GM12874 (cell line): ENCODE measurements around the gene DENND2D.

ENCODE experiments used
- TF ChIP-seq, protein P1 (sequence below): IDR thresholded peaks from 2 replicates; pipeline ENCODE4 v1.5.1; 2011; ENCODE audit warnings: low read depth, mild to moderate bottlenecking, control low read depth, low read length, moderate library complexity; ENCODE audit not compliant: insufficient read depth

DENND2D gene

DNA sequence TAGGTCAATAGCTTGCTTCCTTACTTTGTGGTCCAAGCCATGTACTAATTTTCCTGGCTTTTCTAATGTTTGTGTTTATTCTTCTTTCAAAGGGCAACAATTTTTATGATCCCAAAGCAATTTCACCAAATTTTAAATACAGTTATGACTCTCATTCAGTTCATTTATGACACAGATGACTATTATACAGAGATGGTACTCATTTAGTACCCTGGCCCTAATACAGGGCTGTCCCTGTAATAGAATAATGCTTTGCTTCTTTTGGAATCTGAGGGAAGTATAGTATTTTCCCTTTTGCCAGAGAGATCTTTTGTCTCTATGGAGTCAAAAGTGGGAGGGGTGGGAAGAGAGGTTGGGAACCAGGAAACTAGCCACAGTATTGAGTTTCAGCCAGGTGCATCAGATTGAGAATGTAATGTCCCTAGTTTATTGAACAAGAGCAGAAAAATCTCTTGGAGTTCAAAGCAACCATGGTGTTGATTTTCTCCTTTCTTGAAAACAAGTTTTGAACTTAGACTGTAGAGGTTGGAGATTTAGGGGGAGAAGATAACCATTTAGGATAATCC lies 20.4 kb downstream of the DENND2D start:
- TF ChIP-seq, protein P1, sequence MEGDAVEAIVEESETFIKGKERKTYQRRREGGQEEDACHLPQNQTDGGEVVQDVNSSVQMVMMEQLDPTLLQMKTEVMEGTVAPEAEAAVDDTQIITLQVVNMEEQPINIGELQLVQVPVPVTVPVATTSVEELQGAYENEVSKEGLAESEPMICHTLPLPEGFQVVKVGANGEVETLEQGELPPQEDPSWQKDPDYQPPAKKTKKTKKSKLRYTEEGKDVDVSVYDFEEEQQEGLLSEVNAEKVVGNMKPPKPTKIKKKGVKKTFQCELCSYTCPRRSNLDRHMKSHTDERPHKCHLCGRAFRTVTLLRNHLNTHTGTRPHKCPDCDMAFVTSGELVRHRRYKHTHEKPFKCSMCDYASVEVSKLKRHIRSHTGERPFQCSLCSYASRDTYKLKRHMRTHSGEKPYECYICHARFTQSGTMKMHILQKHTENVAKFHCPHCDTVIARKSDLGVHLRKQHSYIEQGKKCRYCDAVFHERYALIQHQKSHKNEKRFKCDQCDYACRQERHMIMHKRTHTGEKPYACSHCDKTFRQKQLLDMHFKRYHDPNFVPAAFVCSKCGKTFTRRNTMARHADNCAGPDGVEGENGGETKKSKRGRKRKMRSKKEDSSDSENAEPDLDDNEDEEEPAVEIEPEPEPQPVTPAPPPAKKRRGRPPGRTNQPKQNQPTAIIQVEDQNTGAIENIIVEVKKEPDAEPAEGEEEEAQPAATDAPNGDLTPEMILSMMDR, result no peak

DNA sequence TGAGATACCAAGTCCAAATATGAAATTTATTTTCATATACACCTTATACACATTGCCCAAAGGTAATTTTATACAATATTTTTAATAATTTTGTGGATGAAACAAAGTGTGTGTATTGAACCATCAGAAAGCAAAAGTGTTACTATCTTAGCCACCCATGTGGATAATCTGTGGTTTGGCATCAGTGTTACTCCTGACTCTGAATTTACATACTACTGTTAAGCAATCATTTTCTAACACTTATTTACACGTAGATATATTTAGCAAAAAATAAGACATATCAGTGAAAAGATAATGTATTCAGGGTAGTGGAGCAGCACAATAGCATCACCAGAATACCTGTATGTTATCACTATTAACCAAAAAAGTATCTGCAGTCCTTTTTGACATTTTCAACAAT lies 23.8 kb downstream of the DENND2D start:
- TF ChIP-seq, protein P1, result no peak

DNA sequence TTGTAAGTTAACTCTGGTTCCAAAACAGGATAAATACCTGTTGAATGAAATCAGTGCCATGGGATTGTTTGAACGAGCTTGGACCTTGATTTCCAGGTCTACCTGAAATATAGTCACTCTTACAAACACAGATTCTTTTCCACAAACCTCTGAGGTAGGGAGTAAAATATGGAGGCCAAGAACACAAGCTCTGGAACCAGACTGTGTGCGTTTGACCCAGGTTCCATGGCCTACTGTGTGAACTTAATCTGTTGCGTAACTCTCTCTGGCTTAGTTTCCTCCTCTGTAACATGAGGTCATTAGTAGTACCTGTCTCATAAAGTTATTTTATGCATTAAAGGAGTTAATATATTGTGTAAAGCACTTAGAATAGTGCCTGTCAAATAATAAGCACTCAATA lies 25.1 kb downstream of the DENND2D start:
- TF ChIP-seq, protein P1, result no peak

GRCh38 chr1:111174070-111174469 lies 26.4 kb downstream of the DENND2D start:
- TF ChIP-seq, protein P1, result no peak

- TF ChIP-seq, protein P1, result no peak
These were observed 28.0 kb downstream of the DENND2D start for GRCh38 chr1:111172463-111172862.

GRCh38 chr1:111164151-111164550 lies 36.3 kb downstream of the DENND2D start:
- TF ChIP-seq, protein P1, result no peak

DNA sequence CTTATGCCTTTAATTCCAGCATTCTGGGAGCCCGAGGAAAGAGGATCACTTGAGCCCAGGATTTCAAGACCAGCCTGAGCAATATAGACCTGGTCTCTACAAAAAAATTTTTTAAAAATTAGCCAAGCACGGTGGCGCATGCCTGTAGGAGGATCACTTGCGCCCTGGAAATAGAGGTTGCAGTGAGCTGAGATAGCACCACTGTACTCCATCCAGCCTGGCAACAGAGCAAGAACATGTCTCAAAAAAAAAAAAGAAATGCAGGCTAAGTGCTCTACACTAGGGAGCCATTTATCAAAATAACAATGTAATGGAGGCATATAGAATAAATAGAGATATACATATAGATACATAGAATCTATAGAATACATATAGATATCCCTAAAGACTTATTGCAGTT lies 37.1 kb downstream of the DENND2D start:
- TF ChIP-seq, protein P1, result no peak
